ENCODE results near the gene OR4E1.
"Not testable (repeated sequence)": the region's sequence is repeated elsewhere in the genome, so short reads cannot be mapped to it uniquely, and the experiment has no call there.

OR4E1 gene

DNA sequence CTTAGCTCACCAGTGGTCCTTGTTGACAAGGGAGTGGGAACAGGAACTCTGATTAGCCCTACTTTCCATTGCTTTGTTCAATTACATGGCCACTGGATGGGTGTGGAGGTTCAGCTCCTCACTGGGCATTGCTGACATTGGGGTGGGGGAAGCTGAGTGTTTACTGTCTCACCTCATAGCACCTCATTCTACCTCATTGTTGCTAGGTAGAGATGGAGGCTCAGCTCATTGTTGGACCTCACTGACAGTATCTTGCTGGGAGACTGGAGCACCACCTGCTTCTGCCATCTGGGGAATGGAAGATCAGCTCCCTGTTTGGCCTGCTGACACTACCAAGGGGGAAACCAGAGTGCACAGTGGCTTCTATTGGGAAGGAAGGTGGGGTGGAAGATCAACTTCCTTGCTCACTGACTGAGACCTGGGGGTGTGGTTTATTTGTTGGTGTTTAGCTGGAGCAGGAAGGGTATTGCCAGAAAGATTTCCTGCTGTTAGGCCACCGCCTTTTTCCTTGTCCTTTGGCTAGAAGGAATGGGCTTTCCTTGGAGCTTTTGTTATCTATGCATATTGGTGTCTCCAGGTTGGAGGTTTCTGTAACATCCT, 21.3 kb downstream of the OR4E1 start:
- no peak for DNase-seq

DNA sequence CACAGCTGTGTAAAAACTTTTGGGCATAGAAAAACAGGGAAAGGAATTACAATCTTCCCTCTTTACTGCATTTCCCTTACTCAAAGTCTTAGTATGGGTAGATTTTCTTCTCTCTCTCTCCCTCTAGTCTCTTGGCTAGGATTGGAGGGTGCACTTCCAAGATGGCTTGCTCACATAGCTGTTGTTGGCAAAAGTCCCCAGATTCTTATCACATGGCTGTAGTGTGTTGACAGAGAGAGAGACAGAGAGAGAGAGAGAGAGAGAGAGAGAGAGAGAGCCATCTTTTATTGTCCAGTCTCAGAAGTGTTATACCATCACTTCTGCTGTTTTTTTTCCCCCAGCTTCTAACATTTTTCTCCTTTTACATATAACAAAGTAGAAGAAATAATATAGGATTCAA, 26.2 kb downstream of the OR4E1 start:
- no peak for DNase-seq

DNA sequence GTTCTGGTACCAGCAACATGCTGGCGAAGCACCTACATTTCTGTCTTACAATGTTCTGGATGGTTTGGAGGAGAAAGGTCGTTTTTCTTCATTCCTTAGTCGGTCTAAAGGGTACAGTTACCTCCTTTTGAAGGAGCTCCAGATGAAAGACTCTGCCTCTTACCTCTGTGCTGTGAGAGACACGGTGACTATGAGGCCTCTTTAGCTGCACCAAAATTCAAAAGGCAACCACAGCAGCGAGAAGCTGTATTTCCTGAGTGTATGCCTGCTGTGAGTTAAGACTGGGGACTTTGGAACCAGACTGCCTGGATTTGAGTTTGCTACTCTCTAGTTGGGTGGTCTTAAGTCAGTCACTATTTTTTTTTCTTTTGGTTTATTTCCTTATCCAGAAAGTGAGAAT, 30.2 kb downstream of the OR4E1 start:
- no peak for DNase-seq

GRCh38 chr14:21642683-21643082, 30.9 kb downstream of the OR4E1 start:
- DNase-seq, result no peak

GRCh38 chr14:21634840-21635239, 38.8 kb downstream of the OR4E1 start, which contains the start of gene OR10G2:
Gene OR10G2, minus strand, starts transcription at chr14:21634940. Its CDS starts 98 bp downstream, at chr14:21634842.
- no peak for DNase-seq

DNA sequence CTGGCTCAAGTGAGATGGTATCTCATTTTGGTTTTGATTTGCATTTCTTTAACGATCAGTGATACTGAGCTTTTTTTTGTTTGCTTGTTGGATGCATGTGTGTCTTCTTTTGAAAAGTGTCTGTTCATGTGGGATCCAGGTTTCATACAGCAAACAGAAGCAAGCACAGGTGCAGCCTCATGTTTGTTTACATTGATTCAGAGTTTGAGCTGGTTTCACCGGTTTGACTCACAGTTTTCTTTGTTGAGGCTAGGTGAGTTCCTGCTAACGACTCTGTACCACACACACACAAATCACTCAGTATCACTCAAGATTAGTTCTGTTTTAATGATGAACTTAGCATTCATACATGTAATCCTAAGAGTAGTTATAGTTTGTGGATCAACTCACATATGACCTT, 42.5 kb downstream of the OR4E1 start:
- DNase-seq, result no peak

GRCh38 chr14:21630503-21630902, 43.1 kb downstream of the OR4E1 start:
- not testable (repeated sequence) for DNase-seq

DNA sequence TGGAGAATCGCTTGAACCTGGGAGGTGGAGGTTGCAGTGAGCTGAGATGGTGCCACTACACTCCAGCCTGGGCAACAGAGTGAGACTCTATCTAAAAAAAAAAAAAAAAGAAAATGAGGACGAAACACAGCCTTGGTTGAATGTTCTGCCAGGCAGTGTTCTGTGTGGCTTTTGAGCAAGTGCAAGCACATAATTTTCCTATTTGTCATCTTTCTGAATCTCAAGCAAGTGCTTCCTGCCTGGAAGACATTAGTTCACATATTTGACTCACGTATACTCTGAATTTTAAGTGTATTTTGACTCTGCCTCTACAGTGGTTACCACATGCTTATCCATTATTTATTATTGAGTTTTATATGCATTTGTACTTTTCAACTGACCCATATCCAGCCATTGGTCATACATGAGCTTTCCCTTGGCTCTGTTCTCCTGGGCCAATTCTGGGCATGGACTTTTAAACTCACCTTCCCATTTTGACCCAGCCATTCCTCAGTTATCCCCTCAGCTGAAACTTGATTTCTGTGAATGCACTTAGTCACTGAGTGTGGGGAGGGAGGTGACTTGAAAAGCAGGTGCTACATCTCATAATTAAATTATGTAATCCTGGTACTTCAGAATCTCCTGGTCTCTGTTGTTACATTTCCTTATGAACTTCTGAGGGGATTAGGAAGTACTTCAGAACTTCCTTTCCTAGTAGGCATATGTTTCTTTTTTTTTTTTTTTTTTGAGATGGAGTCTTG, 47.0 kb downstream of the OR4E1 start:
- DNase-seq, result no peak

Data from stimulated activated CD4-positive, alpha-beta T cell treated with anti-CD3 and anti-CD28 coated beads, Interleukin-4, amount 100 ng/mL, for 1 hour (primary cell).